Transverse colon (tissue), 4 donors: ENCODE measurements around the gene TNFAIP3. TPM values are rescaled to one million over a fixed set of nuclear protein-coding genes. Genes with fewer than 3 reads are reported as not detected.

ENCODE experiments used
- DNase-seq: peaks from one replicate; pipeline ENCODE4 v3.0.0-alpha.2; 2019
- H3K27ac ChIP-seq, 4 donors: fragments of 200-600 bp; sonication (generic); 2 replicates each; pipeline ENCODE4 v1.5.1; 2016 to 2018; ENCODE audit warnings: inconsistent platforms in 4 of 4
- H3K27me3 ChIP-seq: fragments of 200-600 bp; sonication (generic); 2 replicates; pipeline ENCODE4 v1.5.1; 2017; ENCODE audit warnings: inconsistent platforms
- H3K36me3 ChIP-seq, 4 donors: fragments of 200-600 bp; sonication (generic); 2 replicates each; pipeline ENCODE4 v1.5.1; 2017 to 2019; ENCODE audit warnings: inconsistent platforms in 4 of 4
- H3K4me1 ChIP-seq, 4 donors: fragments of 200-600 bp; sonication (generic); 2 replicates each; pipeline ENCODE4 v1.5.1; 2017 to 2020; ENCODE audit warnings: inconsistent platforms in 4 of 4
- H3K4me3 ChIP-seq, 4 donors: fragments of 200-600 bp; sonication (generic); 1 replicate in 1 of 4; 2 replicates in 3 of 4; pipeline versions ENCODE4 v1.5.1 to v1.6.1; 2017 to 2019; ENCODE audit warnings: inconsistent platforms in 4 of 4
- H3K9me3 ChIP-seq, 2 donors: fragments of 200-600 bp; sonication (generic); 2 replicates each; pipeline ENCODE4 v1.5.1; 2017 to 2019; ENCODE audit warnings: inconsistent platforms in 2 of 2
- CTCF ChIP-seq, 5 experiments: fragments of 200-600 bp in 3 of 5; fragments of 450-650 bp in 2 of 5; sonication (generic) in 3 of 5; IDR thresholded peaks; 1 replicate in 2 of 5; 2 replicates in 3 of 5; pipeline ENCODE4 v1.5.1; 2016 to 2017; ENCODE audit warnings: antibody characterized with exemption in 5 of 5, inconsistent platforms in 3 of 5, mild to moderate bottlenecking in 2 of 5, moderate library complexity in 1 of 5
- EP300 ChIP-seq: sonication (generic); formaldehyde crosslinking; IDR thresholded peaks from one replicate; pipeline ENCODE4 v1.6.1; 2017; ENCODE audit warnings: antibody characterized with exemption, low read depth
- POLR2A ChIP-seq: fragments of 450-650 bp; IDR thresholded peaks from one replicate; pipeline ENCODE4 v1.6.1; 2016; ENCODE audit warnings: antibody characterized with exemption, mild to moderate bottlenecking, moderate library complexity
- POLR2AphosphoS5 ChIP-seq, 3 donors: sonication (generic); formaldehyde crosslinking; IDR thresholded peaks; one replicate each; pipeline ENCODE4 v1.6.1; 2016; ENCODE audit warnings: antibody characterized with exemption in 3 of 3
- WGBS, 2 donors: methylation state at CpG; one replicate each; pipeline ENCODE4 v1.1.5; 2018; ENCODE audit warnings: low coverage in 1 of 2; 5-methylcytosine and 5-hydroxymethylcytosine counted together
- in situ Hi-C, 4 donors: fragments of 200-750 bp; cut with MboI; loops; one replicate each; pipeline versions ENCODE4 v1.15.0 to v1.15.1; 2017; ENCODE audit warnings: low sequenced_read_pairs in 3 of 4, low pct_ligation_motif_present in 1 of 4, low pct_unique_long_range_greater_than_20kb in 1 of 4
- intact Hi-C: fragments of 100-400 bp; cut with DNase I; formaldehyde crosslinking; loops from one replicate; pipeline ENCODE4 v1.15.1; 2023; ENCODE audit warnings: low total_unique reads
- total RNA-seq, 4 donors: library from RNA; depleted of rRNA; stranded (reverse); fragments of >200 nt; gene quantifications; one replicate each; pipeline ENCODE4 v1.1.0, GENCODE V29; 2016

Gene TNFAIP3
- total RNA-seq, 4 donors from 2014 or later = 21.4 to 46.8 (median 36.3) TPM

DNA sequence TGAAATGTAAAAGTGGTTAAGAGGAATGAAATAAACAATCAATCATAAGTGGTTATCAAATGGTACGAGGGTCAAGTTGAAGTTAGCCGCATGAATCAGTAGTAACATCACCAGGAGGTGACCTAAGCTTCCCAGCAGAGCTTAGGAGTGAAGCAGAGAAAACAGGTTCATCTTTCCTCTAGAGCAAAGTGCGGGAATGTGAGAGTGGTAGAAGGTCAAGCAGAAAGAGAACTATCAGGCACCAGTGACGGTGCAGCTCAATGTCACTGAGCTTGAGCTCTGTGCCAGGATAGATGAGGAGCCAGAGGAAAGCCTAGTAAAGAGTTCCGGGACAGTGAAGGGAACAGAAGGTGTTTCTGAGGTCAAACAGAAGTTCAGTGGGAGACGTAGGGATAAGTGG is 20.8 kb upstream of the TNFAIP3 start:
- whole genome bisulfite sequencing, 2 donors = 77 to 89% methylated on average over 6 of the region's 6 CpGs

GRCh38 chr6:137846772-137847313 is 20.2 kb upstream of the TNFAIP3 start:
- intact Hi-C loops = no loop called here
- in situ Hi-C loops = no loop called here
- Histone ChIP-seq H3K27me3 (no peaks in the 10 kb centered on the region), H3K4me3 (no peak overlapping the region), H3K27ac (peak overlapping the region; percentile 3 to 70 (median 60)), H3K9me3 (no peaks in the 10 kb centered on the region), H3K4me1 (peaks cover 0 to 20% (median 7%) of the 10 kb centered on the region in 4 donors), H3K36me3 (no peaks in the 10 kb centered on the region)
- peak; percentile 24 for DNase-seq
- no peak for TF ChIP-seq POLR2A
- no peak for TF ChIP-seq CTCF (IDR thresholded peaks at IDR 0.05)
- no peak for TF ChIP-seq EP300
- TF ChIP-seq POLR2AphosphoS5 (IDR thresholded peaks at IDR 0.05) = no peak
- WGBS, 2 donors = 69 to 90% methylated on average over 7 of the region's 7 CpGs

More for the DNA sequence above, 20.8 kb upstream of the TNFAIP3 start:
- H3K9me3 ChIP-seq = no peaks in the 10 kb centered on the region
- peaks cover 0 to 20% (median 7%) of the 10 kb centered on the region in 4 donors for H3K4me1 ChIP-seq
- H3K27me3 ChIP-seq = no peaks in the 10 kb centered on the region
- intact Hi-C loops = no loop called here
- TF ChIP-seq POLR2AphosphoS5 (IDR thresholded peaks at IDR 0.05) (no peak), CTCF (IDR thresholded peaks at IDR 0.05) (no peak), POLR2A (no peak), EP300 (no peak)
- no peaks in the 10 kb centered on the region for H3K36me3 ChIP-seq
- H3K27ac ChIP-seq = no peak overlapping the region
- H3K4me3 ChIP-seq = no peak overlapping the region
- in situ Hi-C loops = no loop called here
- DNase-seq = no peak

DNA sequence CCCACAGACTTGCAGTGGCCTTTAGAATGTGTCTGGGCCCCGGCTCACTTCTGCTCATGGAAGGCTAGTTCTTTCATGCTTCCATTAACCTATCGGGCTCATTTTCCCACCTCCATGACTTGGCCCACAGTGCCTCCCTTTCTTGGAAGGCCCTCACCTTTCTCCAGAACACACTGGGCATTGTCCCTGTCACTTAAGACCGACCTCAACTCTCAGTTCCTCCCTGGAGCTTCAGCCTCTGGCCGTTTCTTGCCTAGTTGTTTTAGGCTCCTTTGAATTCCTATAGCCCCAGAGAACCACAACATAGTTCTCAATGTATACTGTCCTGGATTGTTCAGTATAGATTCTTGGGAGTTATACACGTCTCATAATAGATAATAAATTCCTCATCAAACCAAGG is 19.3 kb upstream of the TNFAIP3 start:
- DNase-seq = no peak
- no peak overlapping the region for H3K4me3 ChIP-seq
- H3K36me3 ChIP-seq = no peaks in the 10 kb centered on the region
- H3K9me3 ChIP-seq = no peaks in the 10 kb centered on the region
- H3K27ac ChIP-seq = peak overlapping the region; percentile 37 to 70 (median 60)
- intact Hi-C loops (no loop called here), in situ Hi-C loops (no loop called here)
- H3K4me1 ChIP-seq = peaks cover 0 to 20% (median 7%) of the 10 kb centered on the region in 4 donors
- TF ChIP-seq CTCF (IDR thresholded peaks at IDR 0.05) (no peak), EP300 (no peak), POLR2A (no peak), POLR2AphosphoS5 (IDR thresholded peaks at IDR 0.05) (no peak)
- H3K27me3 ChIP-seq = no peaks in the 10 kb centered on the region
- 83 to 89% methylated on average over 5 of the region's 5 CpGs for WGBS, 2 donors

DNA sequence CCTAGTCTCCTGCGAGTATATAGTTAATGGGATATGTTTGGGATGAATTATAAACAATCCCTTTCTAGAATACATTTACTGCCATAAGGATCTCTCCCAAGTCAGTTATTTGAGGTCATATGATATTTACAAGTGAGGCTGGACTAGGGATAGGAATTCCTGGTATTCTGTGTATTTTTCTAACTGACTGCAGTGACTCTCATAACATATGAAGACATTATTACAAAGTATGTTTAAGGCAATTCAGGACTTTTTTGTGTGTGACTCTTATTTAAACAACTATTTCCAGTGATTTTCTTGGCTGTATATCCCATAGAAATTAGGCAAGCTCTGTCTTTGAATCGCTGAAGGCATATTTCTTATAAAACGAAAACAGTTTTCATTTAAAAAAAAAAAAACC is 18.4 kb upstream of the TNFAIP3 start:
- WGBS, 2 donors = 60 to 63% methylated on average over 3 of the region's 3 CpGs
- Histone ChIP-seq H3K9me3 (no peaks in the 10 kb centered on the region), H3K36me3 (no peaks in the 10 kb centered on the region), H3K4me1 (peaks cover 0 to 20% (median 7%) of the 10 kb centered on the region in 4 donors), H3K27ac (peak overlapping the region; percentile 37 to 70 (median 60)), H3K4me3 (no peak overlapping the region), H3K27me3 (no peaks in the 10 kb centered on the region)
- TF ChIP-seq POLR2A (no peak), CTCF (IDR thresholded peaks at IDR 0.05) (no peak), EP300 (no peak), POLR2AphosphoS5 (IDR thresholded peaks at IDR 0.05) (no peak)
- intact Hi-C loops = no loop called here
- DNase-seq = no peak
- in situ Hi-C loops = no loop called here
